Neuronal stem cell (in vitro differentiated cells): ENCODE measurements around the gene SH3TC1.

Experiments
- DNase-seq: peaks from one replicate; pipeline ENCODE4 v3.0.0-alpha.2; 2013; ENCODE audit warnings: low spot score
- H2AFZ ChIP-seq: one replicate; pipeline ENCODE4 v1.6.1; 2013; ENCODE audit warnings: mild to moderate bottlenecking, low read length, inconsistent platforms
- H2AK5ac ChIP-seq: 2 replicates; pipeline ENCODE4 v1.6.1; 2013; ENCODE audit warnings: low read depth, mild to moderate bottlenecking, inconsistent platforms, low read length, moderate library complexity, mixed read lengths
- H2BK120ac ChIP-seq: 2 replicates; pipeline ENCODE4 v1.6.1; 2013; ENCODE audit warnings: low read depth, mild to moderate bottlenecking, inconsistent platforms, low read length, moderate library complexity, mixed read lengths
- H2BK12ac ChIP-seq: one replicate; pipeline ENCODE4 v1.6.1; 2013; ENCODE audit warnings: low read length, inconsistent platforms
- H2BK15ac ChIP-seq: 2 replicates; pipeline ENCODE4 v1.6.1; 2013; ENCODE audit warnings: mild to moderate bottlenecking, low read length, inconsistent platforms, mixed read lengths
- H2BK5ac ChIP-seq: one replicate; pipeline ENCODE4 v1.6.1; 2013; ENCODE audit warnings: inconsistent platforms, mild to moderate bottlenecking, low read length, moderate library complexity
- H3K14ac ChIP-seq: one replicate; pipeline ENCODE4 v1.6.1; 2013; ENCODE audit warnings: low read length, inconsistent platforms
- H3K18ac ChIP-seq: 2 replicates; pipeline ENCODE4 v1.6.1; 2013; ENCODE audit warnings: low read length, inconsistent platforms
- H3K23ac ChIP-seq: 2 replicates; pipeline ENCODE4 v1.6.1; 2013; ENCODE audit warnings: low read depth, mild to moderate bottlenecking, mixed read lengths, low read length, inconsistent platforms; ENCODE audit not compliant: poor library complexity
- H3K27ac ChIP-seq: replicated peaks from 3 replicates; pipeline ENCODE4 v1.5.1; 2013; ENCODE audit warnings: low read length, inconsistent platforms
- H3K27me3 ChIP-seq, 3 experiments: 2 replicates each; pipeline ENCODE4 v1.6.1; 2013; ENCODE audit warnings: low read length in 3 of 3, mild to moderate bottlenecking in 2 of 3, inconsistent platforms in 1 of 3, low read depth in 1 of 3, mixed read lengths in 1 of 3, moderate library complexity in 1 of 3; ENCODE audit not compliant: control insufficient read depth in 3 of 3, insufficient read depth in 3 of 3
- H3K36me3 ChIP-seq, 2 donors: replicated peaks in 1 of 2; 2 replicates each; pipeline ENCODE4 v1.6.1; 2013; ENCODE audit warnings: low read length in 2 of 2; ENCODE audit not compliant: control insufficient read depth in 2 of 2, insufficient read depth in 2 of 2
- H3K4ac ChIP-seq: 2 replicates; pipeline ENCODE4 v1.6.1; 2013; ENCODE audit warnings: inconsistent platforms, mild to moderate bottlenecking, low read length, moderate library complexity
- H3K4me1 ChIP-seq, 2 donors: 1 replicate in 1 of 2; 2 replicates in 1 of 2; pipeline ENCODE4 v1.6.1; 2013; ENCODE audit warnings: low read length in 2 of 2, low read depth in 1 of 2; ENCODE audit not compliant: control insufficient read depth in 2 of 2, insufficient read depth in 1 of 2
- H3K4me2 ChIP-seq: one replicate; pipeline ENCODE4 v1.6.1; 2013; ENCODE audit warnings: mild to moderate bottlenecking, low read length, inconsistent platforms; ENCODE audit not compliant: insufficient read depth, poor library complexity, severe bottlenecking
- H3K4me3 ChIP-seq, 2 donors: 2 replicates each; pipeline ENCODE4 v1.5.1; 2013; ENCODE audit warnings: low read length in 2 of 2, mild to moderate bottlenecking in 2 of 2, inconsistent platforms in 1 of 2, moderate library complexity in 1 of 2
- H3K79me1 ChIP-seq: one replicate; pipeline ENCODE4 v1.6.1; 2013; ENCODE audit warnings: low read depth, mild to moderate bottlenecking, inconsistent platforms, low read length, moderate library complexity
- H3K9ac ChIP-seq: one replicate; pipeline ENCODE4 v1.6.1; 2013; ENCODE audit warnings: mild to moderate bottlenecking, low read depth, low read length, inconsistent platforms; ENCODE audit not compliant: poor library complexity
- H3K9me3 ChIP-seq, 2 donors: replicated peaks in 1 of 2; 2 replicates each; pipeline versions ENCODE3 to v1.6.1; 2013; ENCODE audit warnings: low read length in 2 of 2, mild to moderate bottlenecking in 2 of 2, inconsistent platforms in 1 of 2, low read depth in 1 of 2, mixed read lengths in 1 of 2, moderate library complexity in 1 of 2; ENCODE audit not compliant: control insufficient read depth in 2 of 2, insufficient read depth in 1 of 2
- H4K8ac ChIP-seq: one replicate; pipeline ENCODE4 v1.6.1; 2013; ENCODE audit warnings: low read depth, mild to moderate bottlenecking, inconsistent platforms, low read length, moderate library complexity
- H4K91ac ChIP-seq: one replicate; pipeline ENCODE4 v1.6.1; 2013; ENCODE audit warnings: low read length, low read depth, mild to moderate bottlenecking, inconsistent platforms; ENCODE audit not compliant: poor library complexity
- WGBS, 2 donors: extraction: QIAGEN DNeasy Blood & Tissue Kit; methylation state at CpG; one replicate each; pipeline ENCODE4 v1.1.7; 2013; ENCODE audit warnings: missing lambda C conversion rate in 2 of 2, mixed read lengths in 1 of 2; ENCODE audit not compliant: insufficient read length in 2 of 2, insufficient replicate concordance in 1 of 2; ENCODE audit errors: extremely low coverage in 2 of 2; 5-methylcytosine and 5-hydroxymethylcytosine counted together

SH3TC1 gene

GRCh38 chr4:8227771-8228318 is 28.8 kb downstream of the SH3TC1 start:
- no CpG with 5 or more reads among the region's 27 CpGs for WGBS, 2 donors
- peaks cover 14 to 21% of the 10 kb centered on the region in 2 donors for H3K4me1 ChIP-seq

DNA sequence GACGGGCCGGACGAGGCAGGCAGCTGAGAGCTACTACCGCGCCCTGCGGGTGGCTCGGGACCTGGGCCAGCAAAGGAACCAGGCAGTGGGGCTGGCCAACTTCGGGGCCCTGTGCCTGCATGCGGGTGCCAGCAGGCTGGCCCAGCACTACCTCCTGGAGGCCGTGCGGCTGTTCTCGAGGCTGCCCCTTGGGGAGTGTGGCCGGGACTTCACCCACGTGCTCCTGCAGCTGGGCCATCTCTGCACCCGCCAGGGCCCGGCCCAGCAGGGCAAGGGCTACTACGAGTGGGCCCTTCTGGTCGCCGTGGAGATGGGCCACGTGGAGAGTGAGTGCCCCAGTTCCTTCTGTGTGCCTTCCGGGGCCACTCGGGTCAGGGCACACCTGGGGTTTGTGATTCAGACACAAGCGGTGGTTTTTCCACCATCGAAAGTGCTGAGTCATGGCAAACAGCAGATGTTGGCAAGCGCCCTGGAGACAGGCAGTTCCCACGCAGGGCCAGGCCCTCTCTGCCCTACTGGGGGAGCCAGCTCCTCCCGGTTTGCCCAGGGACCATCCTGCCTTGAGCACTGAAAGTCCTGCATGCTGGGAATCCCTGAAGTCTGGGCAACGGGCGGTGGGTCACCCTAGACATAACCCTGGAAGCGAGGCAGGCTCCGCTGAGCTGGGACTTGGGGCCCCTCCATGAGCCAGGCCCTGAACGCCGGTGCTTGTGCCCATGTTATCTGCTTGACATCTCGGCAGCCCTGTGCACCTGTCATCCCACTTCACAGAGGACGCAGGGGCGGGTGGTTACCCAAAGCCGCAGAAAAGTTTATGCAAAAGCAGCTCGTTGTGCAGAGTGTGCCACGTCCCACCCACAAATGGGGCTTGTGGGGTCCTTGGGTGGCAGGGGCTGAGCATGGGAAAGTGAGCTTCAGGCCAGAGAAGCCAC is 29.5 kb downstream of the SH3TC1 start:
- Histone ChIP-seq H2AK5ac (peak overlapping the region; percentile 88), H3K4me3 (no peak overlapping the region), H3K79me1 (peaks cover 3% of the 10 kb centered on the region), H2BK12ac (peak overlapping the region; percentile 82), H3K9me3 (no peaks in the 10 kb centered on the region), H3K14ac (peak overlapping the region; percentile 95), H2BK5ac (peak overlapping the region; percentile 27), H3K4me1 (peaks cover 14 to 21% of the 10 kb centered on the region in 2 donors), H3K4me2 (no peak overlapping the region), H3K4ac (peak overlapping the region; percentile 96), H2BK120ac (peak overlapping the region; percentile 81), H3K27me3 (no peaks in the 10 kb centered on the region), H3K18ac (peak overlapping the region; percentile 92), H2BK15ac (peak overlapping the region; percentile 98), H4K91ac (peak overlapping the region; percentile 81), H3K36me3 (no peaks in the 10 kb centered on the region), H3K23ac (peak overlapping the region; percentile 86), H2AFZ (no peak overlapping the region), H3K9ac (peak overlapping the region; percentile 68), H3K27ac (no peak overlapping the region), H4K8ac (peak overlapping the region; percentile 55)
- WGBS, 2 donors, result no CpG with 5 or more reads among the region's 39 CpGs
- no peak for DNase-seq

More at GRCh38 chr4:8227771-8228318, 28.8 kb downstream of the SH3TC1 start:
- Histone ChIP-seq H3K4me2 (no peak overlapping the region), H4K8ac (peak overlapping the region; percentile 55), H3K18ac (peak overlapping the region; percentile 92), H3K27ac (no peak overlapping the region), H3K4ac (peak overlapping the region; percentile 96), H4K91ac (peak overlapping the region; percentile 81), H2BK15ac (peak overlapping the region; percentile 98), H3K36me3 (no peaks in the 10 kb centered on the region), H3K27me3 (no peaks in the 10 kb centered on the region), H3K9ac (peak overlapping the region; percentile 68), H2BK5ac (peak overlapping the region; percentile 27), H3K23ac (peak overlapping the region; percentile 86), H2BK12ac (peak overlapping the region; percentile 82), H2AFZ (no peak overlapping the region), H3K14ac (peak overlapping the region; percentile 95), H2AK5ac (peak overlapping the region; percentile 88), H2BK120ac (peak overlapping the region; percentile 81), H3K9me3 (no peaks in the 10 kb centered on the region), H3K79me1 (peaks cover 3% of the 10 kb centered on the region), H3K4me3 (no peak overlapping the region)
- no peak for DNase-seq

DNA sequence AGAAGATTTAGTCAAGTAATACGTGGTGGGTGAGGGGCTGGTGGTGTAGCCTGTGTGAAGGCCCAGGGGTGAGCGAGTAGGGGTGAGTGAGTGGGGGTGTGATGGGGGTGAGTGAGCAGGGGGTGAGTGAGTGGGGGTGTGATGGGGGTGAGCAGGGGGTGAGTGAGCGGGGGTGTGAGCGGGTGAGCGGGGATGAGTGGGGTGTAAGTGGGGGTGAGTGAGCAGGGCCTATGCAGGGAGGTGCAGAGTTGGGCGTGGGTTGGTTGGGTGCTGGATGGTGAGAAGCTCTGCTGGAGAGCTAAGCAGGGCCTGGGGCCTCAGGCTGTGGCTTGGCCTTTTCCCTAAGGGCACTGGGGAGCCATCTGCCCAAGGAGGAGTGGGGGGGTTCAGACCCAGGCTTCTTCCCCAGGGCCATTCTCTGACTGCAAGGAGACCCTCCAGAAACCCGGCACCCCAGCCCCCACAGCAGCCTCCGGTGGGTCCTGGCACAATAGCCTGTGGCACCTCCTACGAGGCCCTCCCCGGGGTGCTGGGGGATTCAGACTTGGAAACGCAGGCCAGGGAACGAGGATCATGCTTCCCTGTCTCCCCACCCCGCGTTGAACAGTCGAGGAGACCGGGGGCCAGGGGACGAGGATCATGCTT is 30.4 kb downstream of the SH3TC1 start:
- Histone ChIP-seq H3K36me3 (no peaks in the 10 kb centered on the region), H3K9ac (no peak overlapping the region), H3K23ac (no peak overlapping the region), H2BK12ac (no peak overlapping the region), H2BK120ac (no peak overlapping the region), H2AK5ac (no peak overlapping the region), H4K8ac (no peak overlapping the region), H4K91ac (peak overlapping the region; percentile 16), H2AFZ (no peak overlapping the region), H3K18ac (peak overlapping the region; percentile 6), H3K27me3 (no peaks in the 10 kb centered on the region), H3K79me1 (peaks cover 3% of the 10 kb centered on the region), H3K4me3 (no peak overlapping the region), H3K4ac (peak overlapping the region; percentile 14), H3K27ac (no peak overlapping the region), H3K9me3 (no peaks in the 10 kb centered on the region), H3K4me1 (peaks cover 14 to 21% of the 10 kb centered on the region in 2 donors), H2BK5ac (no peak overlapping the region), H2BK15ac (no peak overlapping the region), H3K14ac (no peak overlapping the region), H3K4me2 (no peak overlapping the region)
- no peak for DNase-seq
- WGBS, 2 donors, result 100% methylated on average over 2 of the region's 17 CpGs; no CpG with 5 or more reads in 1 of the 2 donors

DNA sequence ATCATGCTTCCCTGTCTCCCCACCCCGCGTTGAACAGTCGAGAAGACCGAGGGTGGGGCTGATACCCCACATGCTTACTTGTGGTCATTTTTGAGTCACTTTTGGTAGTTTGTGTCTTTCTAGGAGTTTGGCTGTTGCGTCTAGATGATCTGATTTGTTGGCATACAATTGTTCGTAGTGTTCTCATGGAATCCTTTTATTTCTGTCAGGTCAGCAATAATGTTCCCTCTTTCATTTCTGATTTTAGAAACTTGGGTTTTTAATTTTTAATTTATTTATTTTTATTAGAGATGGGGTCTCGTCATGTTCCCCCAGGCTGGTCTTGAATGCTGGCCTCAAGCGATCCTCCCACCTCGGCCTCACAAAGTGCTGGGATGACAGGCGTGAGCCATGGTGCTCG is 30.9 kb downstream of the SH3TC1 start:
- Histone ChIP-seq H3K4me1 (peaks cover 14 to 21% of the 10 kb centered on the region in 2 donors), H2BK12ac (no peak overlapping the region), H3K79me1 (peaks cover 3% of the 10 kb centered on the region), H3K27ac (no peak overlapping the region), H4K91ac (no peak overlapping the region), H4K8ac (no peak overlapping the region), H3K27me3 (no peaks in the 10 kb centered on the region), H3K4ac (no peak overlapping the region), H3K9me3 (no peaks in the 10 kb centered on the region), H3K36me3 (no peaks in the 10 kb centered on the region), H2BK5ac (no peak overlapping the region), H3K9ac (no peak overlapping the region), H3K4me3 (no peak overlapping the region), H3K14ac (no peak overlapping the region), H2AFZ (no peak overlapping the region), H3K23ac (no peak overlapping the region), H3K18ac (no peak overlapping the region), H2BK15ac (no peak overlapping the region), H2BK120ac (no peak overlapping the region), H3K4me2 (no peak overlapping the region), H2AK5ac (no peak overlapping the region)
- no peak for DNase-seq
- WGBS, 2 donors, result no CpG with 5 or more reads among the region's 11 CpGs
